ENCODE data around the gene LRPAP1. TPM values are rescaled to one million over a fixed set of nuclear protein-coding genes. Genes with fewer than 3 reads are reported as not detected.
"Not testable (repeated sequence)": the region's sequence is repeated elsewhere in the genome, so short reads cannot be mapped to it uniquely, and the experiment has no call there.

The LRPAP1 gene
- polyA plus RNA-seq, 5 donors, result 87.6 to 128 (median 101) TPM

DNA sequence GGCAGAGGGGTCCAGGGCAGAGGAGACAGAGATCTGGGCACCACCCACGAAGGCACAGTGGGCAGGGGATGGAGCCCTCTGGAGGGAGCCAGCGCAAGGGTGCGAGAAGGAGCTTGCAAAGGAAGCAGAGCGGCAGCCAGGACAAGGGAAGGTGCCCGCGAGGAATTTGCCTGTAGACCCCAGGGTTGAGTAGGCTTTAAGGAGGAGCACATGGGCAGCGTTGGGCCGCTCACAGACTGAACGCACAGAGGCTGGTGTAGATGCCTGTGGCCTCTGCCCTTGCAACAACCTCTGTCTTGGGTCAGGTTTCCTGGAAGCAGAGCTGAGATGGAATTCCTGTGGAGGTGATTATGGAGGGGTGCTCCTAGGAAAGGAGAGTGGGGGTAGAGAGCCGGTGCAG lies 3.6 kb upstream of the LRPAP1 start:
- DNase-seq, result not testable (repeated sequence)

DNA sequence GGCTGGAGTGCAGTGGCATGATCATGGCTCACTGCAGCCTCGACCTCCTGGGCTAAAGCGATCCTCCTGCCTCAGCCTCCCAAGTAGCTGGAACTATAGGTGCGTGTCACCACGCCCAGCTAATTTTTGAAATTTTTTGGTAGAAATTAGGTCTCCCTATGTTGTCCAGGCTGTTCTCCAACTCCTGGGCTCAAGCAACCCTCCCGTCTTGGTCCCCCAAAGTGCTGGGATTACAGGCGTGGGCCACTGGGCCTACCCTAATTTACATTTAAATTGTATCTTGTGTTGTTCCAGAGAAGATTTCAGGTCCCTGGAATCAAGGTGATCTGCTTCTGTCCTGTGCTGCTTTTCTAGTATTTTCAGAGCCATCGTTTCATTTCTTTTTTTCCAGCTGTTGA lies 1.2 kb upstream of the LRPAP1 start:
- DNase-seq, result no peak

DNA sequence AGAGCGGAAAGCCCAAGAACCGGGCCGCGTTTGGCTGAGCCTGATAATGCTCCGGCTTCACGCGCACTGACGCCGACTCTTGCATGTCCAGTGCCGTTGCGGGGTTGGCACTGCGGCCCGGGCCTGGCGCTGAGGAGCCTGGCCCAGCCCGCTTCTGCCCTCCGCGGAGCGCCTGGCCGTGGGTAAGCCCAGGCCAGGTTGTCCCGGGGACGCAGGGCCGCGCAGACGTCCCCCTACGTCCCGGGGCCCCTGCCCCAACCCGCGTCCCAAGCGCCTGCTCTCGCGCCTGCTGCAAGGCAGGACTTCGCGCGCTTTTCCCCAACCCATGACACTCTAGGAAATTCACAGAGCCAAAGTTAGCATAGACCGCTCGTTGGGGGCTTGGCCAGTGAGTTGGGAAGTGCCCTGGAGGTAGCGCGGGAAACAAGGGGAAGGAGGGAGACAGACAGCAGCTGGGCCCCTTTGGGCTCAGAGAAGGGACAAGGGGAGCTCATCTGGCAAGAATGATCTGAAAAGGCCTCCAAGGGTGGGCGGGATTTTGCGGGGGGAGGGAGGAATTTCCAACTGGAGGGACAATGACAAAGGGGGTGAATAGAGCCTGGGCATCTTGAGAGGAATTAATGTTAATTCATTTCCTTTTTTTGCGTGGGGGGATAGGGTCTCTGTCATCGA lies 665 bp upstream of the LRPAP1 start:
- DNase-seq, result no peak

DNA sequence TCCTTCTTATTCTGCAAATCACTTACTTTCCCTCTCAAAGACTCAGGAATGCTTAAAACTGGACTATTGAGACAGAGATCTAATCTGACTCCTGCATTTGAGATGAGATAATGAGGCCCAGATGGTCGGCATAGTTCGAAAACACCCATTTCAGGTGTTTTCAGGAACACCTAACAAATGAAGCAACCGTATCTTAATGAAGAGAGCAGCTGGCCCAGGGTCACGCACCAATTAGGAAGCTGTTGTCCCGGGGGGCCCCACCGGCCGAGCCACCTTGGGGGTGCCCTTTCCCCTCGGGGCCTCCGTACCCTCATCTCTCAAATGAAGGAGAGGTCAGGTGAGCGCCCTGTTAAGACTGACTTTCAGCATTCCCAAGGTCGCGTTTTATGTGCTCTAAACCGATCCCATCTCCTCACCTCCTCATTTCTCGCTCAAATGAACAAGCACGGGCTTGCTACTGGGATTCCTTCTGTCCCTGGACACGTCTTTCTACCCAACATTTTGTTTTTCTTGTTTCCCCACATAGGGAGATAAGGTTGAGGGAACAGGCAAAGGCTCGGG lies 824 bp downstream of the LRPAP1 start:
- no peak for DNase-seq

DNA sequence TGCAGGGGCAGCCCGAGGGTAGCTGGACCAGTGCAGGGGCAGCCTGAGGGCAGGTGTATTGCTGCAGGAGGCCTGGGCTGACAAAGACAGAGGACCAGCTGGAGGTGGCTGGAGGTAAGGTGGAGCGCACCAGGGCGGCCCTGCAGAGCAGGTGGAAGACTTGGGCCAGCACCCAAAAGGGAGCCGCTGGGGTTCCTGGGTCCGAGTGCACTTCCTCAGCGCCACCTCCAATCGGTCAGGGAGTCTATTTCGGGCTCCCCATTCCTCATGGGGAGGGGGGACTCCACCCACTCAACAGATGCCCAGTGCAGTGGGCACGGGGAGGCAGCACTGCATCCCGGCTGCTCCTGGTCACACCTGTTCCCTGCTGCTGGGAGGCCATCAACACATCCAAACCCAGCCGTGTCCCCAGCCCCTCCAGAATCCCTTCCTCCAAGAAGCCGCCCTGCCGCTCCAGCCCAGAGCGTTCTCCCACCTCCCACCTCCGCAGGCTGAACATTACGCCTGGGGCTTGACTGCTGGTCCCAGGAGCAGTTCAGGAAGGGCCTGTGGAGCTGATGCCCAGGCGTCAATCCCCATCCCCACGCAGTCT lies 1.5 kb downstream of the LRPAP1 start:
- no peak for DNase-seq

DNA sequence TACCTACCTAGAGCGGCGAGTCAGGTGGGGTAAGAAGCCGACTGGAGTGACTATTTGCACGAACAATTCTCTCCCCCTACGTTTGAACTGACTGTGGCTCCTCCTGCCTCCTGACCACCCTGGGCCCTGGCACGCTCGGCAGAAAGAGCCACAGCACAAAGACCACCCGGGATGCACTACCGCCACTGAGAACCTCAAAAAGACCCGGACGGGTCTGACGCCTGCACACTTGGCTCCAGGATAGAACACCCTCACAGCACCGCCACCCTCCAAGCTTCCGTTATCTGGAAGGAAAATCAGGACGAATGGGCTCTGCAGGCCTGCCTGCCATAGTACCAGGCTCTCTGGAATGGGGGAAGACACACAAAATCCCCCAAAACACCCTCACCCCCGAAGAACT lies 2.2 kb downstream of the LRPAP1 start:
- no peak for DNase-seq

DNA sequence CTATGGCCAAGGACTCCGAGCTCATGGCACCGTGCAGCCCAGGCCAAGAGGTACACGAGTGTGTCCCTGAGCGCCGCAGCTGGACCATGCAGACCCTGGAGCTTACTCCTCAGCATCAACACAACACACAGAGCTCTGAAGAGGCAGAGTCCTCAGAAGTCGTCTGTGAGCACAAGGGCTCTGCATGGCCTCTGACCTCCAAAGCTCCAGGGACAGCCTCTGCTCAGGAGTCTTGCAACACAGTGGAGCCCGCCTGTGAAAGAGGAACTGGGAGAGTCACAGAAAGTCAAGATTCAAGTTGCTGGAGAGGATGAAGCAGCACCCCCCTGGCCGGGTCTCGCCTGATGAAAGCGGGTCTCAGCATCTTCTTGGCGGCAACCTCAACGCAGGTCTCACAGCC lies 2.9 kb downstream of the LRPAP1 start:
- no peak for DNase-seq

DNA sequence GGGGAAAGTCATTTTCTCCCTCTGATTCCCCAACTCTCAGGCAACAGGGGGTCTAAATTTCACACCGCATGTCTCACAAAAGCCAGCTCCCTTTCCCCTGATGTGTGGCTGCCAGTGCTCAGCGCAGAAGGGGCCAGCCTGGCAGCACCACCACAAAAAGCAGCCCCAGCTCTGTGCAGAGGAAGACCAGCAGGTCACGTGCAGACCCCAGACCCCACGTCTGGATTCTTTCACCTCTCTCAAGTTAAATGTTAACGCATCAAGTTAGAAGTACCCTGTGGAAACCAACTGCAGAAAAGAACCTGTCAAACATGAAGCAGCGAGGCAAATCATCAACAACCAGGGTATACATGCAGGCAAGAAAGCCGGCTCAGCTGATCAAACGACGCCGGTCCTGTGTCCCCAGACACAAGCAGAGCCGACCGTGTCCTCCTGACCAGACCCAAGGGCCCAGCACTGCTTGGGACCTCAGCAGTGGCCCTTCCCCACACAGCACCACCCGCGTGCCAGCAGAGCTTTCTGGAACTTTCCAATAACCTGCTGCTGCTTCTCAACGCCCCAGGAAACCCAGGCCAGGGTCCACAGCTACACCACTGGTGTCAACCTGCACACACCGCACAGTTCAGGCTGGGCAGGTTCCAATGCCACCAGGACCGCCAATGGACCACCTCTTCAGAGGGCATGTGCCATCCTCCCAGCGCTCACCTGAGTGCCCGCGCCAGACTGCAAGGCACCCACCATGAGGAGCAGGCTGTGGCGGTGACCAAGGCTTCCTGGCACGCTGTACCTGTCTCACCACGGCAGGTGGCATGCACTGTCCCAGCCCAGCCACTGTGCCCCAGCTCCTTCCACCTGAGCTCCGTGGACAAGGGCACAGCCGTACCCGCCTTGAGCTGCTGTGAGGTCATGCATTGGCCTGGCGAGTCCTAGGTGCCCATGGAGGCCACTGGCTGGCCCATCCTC lies 4.0 kb downstream of the LRPAP1 start:
- no peak for DNase-seq

DNA sequence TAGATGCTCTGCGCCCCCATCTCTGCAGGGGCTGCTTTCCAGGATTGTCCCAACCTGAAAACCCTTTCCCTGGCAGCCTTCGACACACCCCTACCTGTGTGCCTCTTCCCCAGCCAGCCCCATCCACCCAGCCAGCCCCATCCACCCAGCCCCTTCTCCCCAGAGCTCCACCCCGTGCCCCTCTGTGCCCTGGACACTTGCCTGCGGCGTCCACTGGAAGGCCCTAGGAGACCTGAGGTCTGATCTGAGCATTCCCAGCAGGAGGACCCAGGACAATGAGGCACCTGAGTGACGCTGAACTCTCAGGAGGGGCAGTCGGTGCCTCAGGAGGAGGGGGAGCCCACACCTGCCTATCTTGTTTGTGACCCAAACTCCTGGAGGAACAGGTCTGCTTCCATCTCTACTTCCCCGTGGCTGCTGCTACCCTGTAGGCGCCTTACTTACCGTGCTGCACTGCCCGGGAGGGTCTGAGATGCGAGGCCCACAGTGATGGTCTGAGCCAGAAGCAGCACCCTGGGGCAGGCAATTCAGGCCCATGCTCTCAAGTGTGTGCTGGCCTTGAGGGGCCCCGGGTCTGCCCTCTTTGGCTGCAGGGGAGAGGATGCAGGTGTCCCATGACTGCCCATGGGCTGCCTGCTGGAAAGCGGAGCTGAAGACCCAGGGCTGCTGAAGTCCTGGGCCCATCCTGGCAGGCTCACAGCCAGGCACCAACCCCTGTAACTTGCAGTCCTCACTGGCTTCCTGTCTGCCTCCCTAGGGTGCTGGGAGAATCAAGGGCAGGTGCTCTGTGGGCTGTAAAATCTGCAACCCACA lies 4.9 kb downstream of the LRPAP1 start:
- no peak for DNase-seq

DNA sequence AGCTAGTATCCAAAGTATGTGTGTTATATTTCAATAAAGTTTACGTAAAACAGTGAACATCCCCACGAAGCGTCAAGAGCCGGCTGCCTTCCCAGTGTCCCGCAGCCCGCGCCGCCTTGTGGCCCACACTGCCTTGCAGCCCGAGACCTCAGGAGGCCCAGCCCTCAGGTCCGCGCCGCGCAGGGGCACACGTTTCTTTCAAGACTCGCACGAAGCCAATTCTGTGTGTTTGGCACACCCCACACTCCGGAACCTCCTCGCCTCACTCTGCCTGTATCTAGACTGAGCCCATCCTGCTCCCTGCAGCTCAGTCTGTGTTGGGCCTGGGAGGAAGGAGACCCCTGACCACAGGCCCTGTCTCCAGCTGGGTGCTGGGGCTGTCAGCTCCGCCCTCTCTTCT lies 5.8 kb downstream of the LRPAP1 start:
- no peak for DNase-seq

DNA sequence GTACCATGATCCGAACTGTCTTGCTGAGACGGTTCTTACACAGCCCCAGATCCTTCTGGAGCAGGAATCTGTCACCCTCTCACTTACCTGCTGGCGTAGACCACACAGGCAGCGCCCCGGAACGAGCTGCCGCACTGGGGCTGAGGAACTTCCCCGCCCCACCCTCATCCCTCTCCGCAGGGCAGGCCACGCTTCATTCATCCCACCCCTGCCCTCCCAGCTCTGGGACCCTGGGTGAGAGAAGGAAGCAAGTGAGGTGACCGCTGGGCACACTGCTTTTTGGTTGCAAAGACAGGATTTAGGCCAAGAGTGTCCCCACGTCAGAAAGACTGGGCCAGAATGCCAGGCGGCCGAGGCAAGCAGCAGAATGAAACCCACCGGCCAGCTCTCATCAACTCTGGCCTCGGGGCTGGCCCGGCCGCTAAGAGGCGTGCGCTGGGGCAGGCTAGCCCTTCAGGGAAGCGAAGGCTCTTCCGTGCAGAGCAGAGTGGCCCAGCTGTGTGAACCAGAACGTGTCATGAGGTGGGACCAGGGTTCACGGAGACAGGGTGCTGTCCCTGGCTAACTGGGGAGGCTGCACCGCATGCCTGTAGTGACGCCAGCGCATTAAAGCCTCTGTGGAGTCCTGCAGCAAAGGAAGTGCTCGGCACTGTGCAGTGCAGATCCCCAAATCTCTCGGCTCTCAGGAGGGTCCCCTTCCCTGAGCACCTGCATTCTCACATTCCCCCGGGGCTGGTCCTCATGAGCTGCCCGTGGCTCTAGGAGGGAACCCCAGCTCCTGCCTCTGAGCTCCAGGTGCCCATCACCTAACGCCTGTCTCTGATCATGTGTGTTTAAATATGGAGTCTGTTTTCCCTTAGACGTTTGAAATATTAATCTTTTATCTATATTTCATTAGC lies 6.4 kb downstream of the LRPAP1 start:
- no peak for DNase-seq

DNA sequence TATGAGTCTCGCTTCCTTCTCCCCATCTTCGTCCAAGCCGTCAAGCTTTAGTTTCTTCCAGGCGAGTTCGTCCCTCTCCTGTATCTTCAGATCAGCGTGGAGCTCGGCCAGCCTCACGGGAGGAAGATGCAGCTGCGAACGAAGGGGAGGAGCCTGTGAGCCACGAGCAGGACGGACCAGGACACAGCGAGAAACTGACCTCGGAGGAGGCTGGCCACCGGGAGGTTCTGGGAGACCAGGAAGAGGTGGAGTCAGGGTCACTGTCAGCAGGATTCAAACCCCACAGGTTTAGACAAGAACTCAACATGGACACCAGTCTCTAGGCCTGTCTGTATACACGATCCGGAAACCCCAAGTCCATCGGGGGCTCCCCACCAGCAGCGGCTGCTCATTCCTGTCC lies 7.3 kb downstream of the LRPAP1 start:
- DNase-seq, result no peak

DNA sequence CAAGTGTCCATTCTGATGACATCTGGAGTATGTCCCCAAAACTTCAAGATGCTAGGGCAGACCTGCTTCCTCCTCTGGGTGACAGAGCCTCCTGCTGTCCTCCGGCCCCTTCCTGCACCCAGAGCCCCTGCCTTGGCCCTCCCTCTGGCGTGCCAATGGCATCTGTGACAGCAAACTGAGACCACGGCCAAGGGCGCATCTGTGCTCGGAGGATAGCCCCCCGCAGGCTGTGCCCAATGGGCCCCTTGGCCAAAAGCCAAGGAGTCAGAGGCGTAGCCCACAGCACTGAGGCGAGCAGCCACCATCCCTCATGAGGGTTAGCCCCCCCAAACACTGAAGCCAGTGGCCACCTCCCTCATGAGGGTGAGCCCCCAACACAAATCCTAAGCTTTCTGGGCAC lies 7.9 kb downstream of the LRPAP1 start:
- no peak for DNase-seq

DNA sequence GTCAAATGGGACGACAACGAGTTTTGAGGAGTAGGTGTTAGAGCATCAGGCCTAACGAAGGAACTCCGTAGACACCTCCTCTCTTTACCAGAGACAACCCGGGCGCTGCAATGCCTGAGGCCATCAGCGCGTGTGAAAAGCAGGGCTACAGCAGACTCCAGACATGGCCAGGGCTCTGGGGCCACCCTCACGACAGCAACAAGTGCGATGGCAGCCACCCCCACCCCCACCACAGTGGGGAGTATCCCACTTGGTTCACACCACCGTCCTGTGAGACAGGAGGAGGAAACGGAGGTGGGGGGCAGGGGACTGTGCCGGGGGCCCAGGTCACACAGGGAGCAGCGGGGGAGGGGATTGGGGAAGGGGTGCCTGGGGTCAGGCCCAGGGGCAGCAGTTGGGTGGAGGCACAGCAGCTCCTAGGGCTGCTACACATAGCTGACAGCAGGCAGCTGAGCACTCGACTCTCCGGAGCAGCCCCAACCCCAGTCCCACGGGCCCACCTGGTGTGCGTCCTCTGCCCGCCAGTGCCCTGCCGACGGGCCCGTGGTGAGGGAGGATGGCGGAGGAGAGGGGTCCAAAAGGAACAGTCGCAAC lies 8.5 kb downstream of the LRPAP1 start:
- no peak for DNase-seq

DNA sequence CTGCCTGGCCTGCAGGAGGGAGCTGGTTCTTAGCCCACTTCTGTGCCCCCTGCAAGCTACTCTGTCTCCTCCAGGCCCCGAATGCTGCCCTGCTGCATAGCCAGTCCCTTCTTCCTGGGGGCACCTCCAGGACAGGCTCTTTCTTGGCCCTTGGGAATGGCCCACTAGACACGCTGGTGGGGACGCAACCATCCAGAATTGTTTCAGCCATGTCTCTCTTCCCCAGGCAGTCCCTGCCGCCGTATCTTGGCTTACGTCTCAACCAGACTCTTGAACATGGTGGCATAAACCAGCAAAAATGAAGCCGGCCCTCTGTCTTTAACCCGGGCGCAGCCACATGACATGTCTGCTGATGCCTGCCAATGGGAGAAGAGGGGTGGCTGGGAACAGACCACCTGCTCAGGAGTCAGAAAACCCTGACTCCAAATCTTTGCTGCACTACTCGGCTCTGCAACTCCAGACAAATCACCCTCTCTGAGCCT lies 9.0 kb downstream of the LRPAP1 start:
- DNase-seq, result no peak

DNA sequence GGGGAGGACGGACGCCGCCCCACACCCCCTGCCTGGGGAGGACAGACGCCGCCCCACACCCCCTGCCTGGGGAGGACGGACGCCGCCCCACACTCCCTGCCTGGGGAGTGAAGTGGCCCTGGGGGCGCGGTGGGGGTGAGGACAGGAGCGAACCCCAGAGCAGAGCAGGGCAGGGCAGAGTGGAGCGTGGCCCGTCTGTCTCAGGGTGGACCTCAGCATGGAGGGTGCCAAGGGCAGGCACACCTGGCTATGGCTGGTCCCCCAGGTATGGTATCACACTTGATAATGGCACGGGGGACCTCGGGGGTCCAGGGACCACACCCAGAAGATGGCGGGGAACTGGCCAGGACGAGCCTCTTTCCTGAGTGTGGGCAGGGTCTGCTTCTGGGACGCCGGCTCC lies 9.6 kb downstream of the LRPAP1 start:
- DNase-seq, result no peak

DNA sequence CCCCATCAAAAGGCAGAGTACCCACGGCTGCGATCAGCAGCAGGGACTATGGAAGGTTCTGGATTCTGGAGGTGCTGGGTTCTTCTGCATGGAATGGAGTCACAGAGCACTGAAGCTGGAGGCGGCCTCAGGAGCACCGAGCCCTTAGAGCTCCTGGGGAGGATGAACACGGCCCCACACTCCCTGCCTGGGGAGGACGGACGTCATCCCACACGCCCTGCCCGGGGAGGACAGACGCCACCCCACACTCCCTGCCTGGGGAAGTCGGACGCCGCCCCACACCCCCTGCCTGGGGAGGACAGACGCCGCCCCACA lies 9.9 kb downstream of the LRPAP1 start:
- DNase-seq, result no peak

DNA sequence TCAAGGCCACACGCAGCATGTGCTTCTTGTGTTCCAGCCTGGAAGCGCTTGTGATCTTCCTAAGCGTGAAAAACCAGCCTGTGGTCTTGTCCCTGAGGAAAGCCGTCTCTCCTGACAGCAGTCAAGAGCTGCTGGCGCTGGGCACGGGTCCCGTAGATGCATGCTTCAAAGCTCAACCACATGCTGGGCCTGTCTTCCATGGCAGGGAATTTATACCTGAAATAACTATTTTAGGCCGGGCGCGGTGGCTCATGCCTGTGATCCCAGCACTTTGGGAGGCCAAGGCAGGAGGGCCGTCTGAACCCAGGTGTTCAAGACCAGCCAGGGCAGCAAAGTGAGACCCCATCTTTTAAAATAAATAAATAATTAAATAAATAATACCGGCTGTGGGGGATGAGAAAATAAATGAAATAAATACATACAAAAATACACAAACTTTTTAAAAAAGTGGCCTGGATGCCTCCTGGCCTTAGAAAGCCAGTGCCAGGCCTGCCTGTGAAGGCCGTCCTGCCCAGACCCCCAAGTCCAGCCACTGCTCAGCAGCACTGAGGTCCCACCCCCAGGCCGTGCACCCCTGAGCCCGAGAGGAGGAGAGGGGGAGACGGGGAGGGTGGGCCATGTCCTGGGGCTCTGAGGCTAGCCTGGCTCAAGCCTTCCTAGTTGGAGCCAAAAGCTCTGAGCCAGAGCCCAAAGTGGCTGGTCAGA lies 10.4 kb downstream of the LRPAP1 start:
- no peak for DNase-seq

DNA sequence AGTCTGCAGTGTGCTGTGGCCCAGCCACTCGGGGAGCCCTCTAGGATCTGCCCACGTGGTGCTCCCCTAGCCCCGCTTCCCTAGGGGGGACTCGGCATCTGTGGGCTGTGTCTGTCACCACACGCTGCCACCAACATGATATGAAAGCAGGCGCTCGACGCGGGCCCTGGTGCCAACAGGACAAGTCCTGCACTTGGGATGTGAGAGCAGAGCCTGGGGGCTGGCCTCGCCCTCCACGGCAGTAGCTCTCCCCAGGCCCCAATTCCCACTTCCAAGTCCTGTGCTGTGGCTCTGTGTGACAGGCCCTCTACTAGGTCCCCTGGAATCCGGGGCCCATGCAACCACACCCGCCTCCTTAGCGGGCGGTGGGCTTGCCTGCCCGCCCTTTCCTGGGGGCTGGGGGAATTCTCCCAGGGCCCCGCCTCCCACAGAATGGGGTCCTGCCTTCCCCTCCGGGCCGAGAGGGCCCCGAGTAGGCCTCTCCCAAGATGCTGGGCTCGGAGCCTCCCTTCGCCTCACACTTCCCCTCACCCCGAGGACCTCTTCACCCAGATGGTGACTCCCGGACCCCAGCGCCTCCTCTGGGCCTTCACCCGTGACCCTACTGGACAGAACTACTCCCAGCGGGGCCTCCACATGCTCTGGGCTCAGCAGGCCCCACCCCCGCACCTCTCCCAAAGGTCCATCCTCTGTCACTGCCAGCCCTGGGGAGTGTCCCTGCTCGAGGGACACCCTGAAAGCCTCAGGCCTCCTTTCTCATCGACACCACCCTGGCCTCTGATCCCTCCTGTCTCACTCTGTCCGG lies 11.2 kb downstream of the LRPAP1 start:
- no peak for DNase-seq
